Suprapubic skin (tissue), 4 donors: ENCODE measurements around the gene UGT1A6. TPM values are rescaled to one million over a fixed set of nuclear protein-coding genes. Genes with fewer than 3 reads are reported as not detected.
A peak's percentile ranks its signal among the peaks of the same experiment; 100 is the strongest.

ENCODE experiments used
- DNase-seq, 2 donors: peaks; one replicate each; pipeline ENCODE4 v3.0.0-alpha.2; 2019; ENCODE audit warnings: low spot score in 2 of 2
- H3K27ac ChIP-seq: fragments of 200-600 bp; sonication (generic); one replicate; pipeline ENCODE4 v1.5.1; 2019
- H3K27me3 ChIP-seq: fragments of 200-600 bp; sonication (generic); one replicate; pipeline ENCODE4 v1.5.1; 2019
- H3K36me3 ChIP-seq: fragments of 200-600 bp; sonication (generic); one replicate; pipeline ENCODE4 v1.5.1; 2019
- H3K4me1 ChIP-seq: fragments of 200-600 bp; sonication (generic); one replicate; pipeline ENCODE4 v1.5.1; 2019
- H3K4me3 ChIP-seq: fragments of 200-600 bp; sonication (generic); one replicate; pipeline ENCODE4 v1.5.1; 2019; ENCODE audit warnings: mild to moderate bottlenecking
- H3K9me3 ChIP-seq: fragments of 200-600 bp; sonication (generic); one replicate; pipeline ENCODE4 v1.5.1; 2019
- EP300 ChIP-seq: sonication (generic); formaldehyde crosslinking; IDR thresholded peaks from one replicate; pipeline ENCODE4 v1.6.1; 2017; ENCODE audit warnings: antibody characterized with exemption
- POLR2A ChIP-seq, 2 donors: fragments of 450-650 bp; IDR thresholded peaks; one replicate each; pipeline ENCODE4 v1.6.1; 2017; ENCODE audit warnings: antibody characterized with exemption in 2 of 2, mild to moderate bottlenecking in 2 of 2, moderate library complexity in 2 of 2
- POLR2AphosphoS5 ChIP-seq, 3 donors: sonication (generic); formaldehyde crosslinking; IDR thresholded peaks; one replicate each; pipeline ENCODE4 v1.6.1; 2017; ENCODE audit warnings: antibody characterized with exemption in 3 of 3
- WGBS: methylation state at CpG from one replicate; pipeline ENCODE4 v1.1.5; 2018; 5-methylcytosine and 5-hydroxymethylcytosine counted together
- total RNA-seq, 4 donors: library from RNA; depleted of rRNA; stranded (reverse); fragments of >200 nt; gene quantifications; one replicate each; pipeline ENCODE4 v1.1.0, GENCODE V29; 2016
- TF ChIP-seq, protein P1 (sequence below), 2 donors: fragments of 200-600 bp in 1 of 2; fragments of 450-650 bp in 1 of 2; sonication (generic) in 1 of 2; IDR thresholded peaks; one replicate each; pipeline ENCODE4 v1.5.1; 2016 to 2019; ENCODE audit warnings: antibody characterized with exemption in 2 of 2, mild to moderate bottlenecking in 1 of 2, moderate library complexity in 1 of 2

The UGT1A6 gene
- total RNA-seq, 4 donors from 2014 or later = 7.4 to 26.3 (median 19.5) TPM

- TF ChIP-seq, protein P1, sequence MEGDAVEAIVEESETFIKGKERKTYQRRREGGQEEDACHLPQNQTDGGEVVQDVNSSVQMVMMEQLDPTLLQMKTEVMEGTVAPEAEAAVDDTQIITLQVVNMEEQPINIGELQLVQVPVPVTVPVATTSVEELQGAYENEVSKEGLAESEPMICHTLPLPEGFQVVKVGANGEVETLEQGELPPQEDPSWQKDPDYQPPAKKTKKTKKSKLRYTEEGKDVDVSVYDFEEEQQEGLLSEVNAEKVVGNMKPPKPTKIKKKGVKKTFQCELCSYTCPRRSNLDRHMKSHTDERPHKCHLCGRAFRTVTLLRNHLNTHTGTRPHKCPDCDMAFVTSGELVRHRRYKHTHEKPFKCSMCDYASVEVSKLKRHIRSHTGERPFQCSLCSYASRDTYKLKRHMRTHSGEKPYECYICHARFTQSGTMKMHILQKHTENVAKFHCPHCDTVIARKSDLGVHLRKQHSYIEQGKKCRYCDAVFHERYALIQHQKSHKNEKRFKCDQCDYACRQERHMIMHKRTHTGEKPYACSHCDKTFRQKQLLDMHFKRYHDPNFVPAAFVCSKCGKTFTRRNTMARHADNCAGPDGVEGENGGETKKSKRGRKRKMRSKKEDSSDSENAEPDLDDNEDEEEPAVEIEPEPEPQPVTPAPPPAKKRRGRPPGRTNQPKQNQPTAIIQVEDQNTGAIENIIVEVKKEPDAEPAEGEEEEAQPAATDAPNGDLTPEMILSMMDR (IDR thresholded peaks at IDR 0.05) = no peak
- TF ChIP-seq POLR2AphosphoS5 (IDR thresholded peaks at IDR 0.05) = no peak
- TF ChIP-seq EP300 = no peak
- TF ChIP-seq POLR2A (IDR thresholded peaks at IDR 0.05) = no peak
- 61% methylated on average over 2 of the region's 2 CpGs for WGBS
- no peaks in the 10 kb centered on the region for H3K9me3 ChIP-seq
Measured at GRCh38 chr2:233803292-233803911, 110.7 kb downstream of the UGT1A6 start.

GRCh38 chr2:233803994-233804393, 111.3 kb downstream of the UGT1A6 start:
- Histone ChIP-seq H3K4me1 (no peaks in the 10 kb centered on the region), H3K27ac (no peak overlapping the region), H3K4me3 (no peak overlapping the region), H3K9me3 (no peaks in the 10 kb centered on the region), H3K36me3 (no peaks in the 10 kb centered on the region), H3K27me3 (peaks cover 16% of the 10 kb centered on the region)
- TF ChIP-seq EP300 (no peak), POLR2AphosphoS5 (IDR thresholded peaks at IDR 0.05) (no peak), POLR2A (IDR thresholded peaks at IDR 0.05) (no peak)
- TF ChIP-seq, protein P1 (IDR thresholded peaks at IDR 0.05) = no peak
- DNase-seq = peak in 1 of 2 donors; percentile 45
- WGBS = 60% methylated on average over 6 of the region's 8 CpGs

More at GRCh38 chr2:233803292-233803911, 110.7 kb downstream of the UGT1A6 start:
- Histone ChIP-seq H3K36me3 (no peaks in the 10 kb centered on the region), H3K27me3 (peaks cover 10% of the 10 kb centered on the region), H3K4me3 (no peak overlapping the region), H3K27ac (no peak overlapping the region), H3K4me1 (no peaks in the 10 kb centered on the region)
- peak in 1 of 2 donors; percentile 38 for DNase-seq

DNA sequence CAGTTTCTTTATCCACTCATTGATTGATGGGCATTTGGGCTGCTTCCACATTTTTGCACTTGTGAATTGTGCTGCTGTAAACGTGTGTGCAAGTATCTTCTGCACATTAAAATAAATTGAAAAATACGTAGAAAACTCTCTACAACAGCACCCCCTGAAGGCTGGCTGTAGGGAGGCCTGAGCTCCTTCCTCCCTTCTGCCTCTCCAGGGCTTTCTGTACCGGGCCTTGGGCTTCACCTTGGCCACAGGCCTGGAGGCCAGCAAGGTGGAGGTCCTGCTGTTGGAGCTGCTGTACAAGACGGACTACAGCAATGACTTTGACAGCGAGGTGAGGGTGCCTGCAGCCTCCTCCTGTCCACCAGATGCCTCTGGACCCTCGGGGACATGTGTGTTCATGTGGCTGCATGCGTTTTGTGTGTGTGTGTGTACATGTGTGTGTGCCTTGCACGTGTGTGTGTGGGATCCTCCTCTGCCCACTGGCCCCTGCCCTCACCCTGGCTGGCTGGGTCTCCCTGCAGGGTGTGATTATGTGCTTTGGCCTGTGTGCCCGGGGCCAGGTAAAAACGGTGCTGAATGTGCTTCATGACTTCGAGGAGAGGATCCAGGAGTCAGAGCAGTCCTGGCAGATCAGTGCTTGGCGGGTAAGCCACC, 114.7 kb downstream of the UGT1A6 start:
- 86% methylated on average over 4 of the region's 12 CpGs for WGBS
- H3K4me3 ChIP-seq = no peak overlapping the region
- H3K4me1 ChIP-seq = no peaks in the 10 kb centered on the region
- no peaks in the 10 kb centered on the region for H3K36me3 ChIP-seq
- no peak overlapping the region for H3K27ac ChIP-seq
- peak in 1 of 2 donors; percentile 34 for DNase-seq
- H3K9me3 ChIP-seq = no peaks in the 10 kb centered on the region
- TF ChIP-seq POLR2AphosphoS5 (IDR thresholded peaks at IDR 0.05) (no peak), POLR2A (IDR thresholded peaks at IDR 0.05) (no peak), EP300 (no peak)
- TF ChIP-seq, protein P1 (IDR thresholded peaks at IDR 0.05) = no peak
- H3K27me3 ChIP-seq = peaks cover 16% of the 10 kb centered on the region

DNA sequence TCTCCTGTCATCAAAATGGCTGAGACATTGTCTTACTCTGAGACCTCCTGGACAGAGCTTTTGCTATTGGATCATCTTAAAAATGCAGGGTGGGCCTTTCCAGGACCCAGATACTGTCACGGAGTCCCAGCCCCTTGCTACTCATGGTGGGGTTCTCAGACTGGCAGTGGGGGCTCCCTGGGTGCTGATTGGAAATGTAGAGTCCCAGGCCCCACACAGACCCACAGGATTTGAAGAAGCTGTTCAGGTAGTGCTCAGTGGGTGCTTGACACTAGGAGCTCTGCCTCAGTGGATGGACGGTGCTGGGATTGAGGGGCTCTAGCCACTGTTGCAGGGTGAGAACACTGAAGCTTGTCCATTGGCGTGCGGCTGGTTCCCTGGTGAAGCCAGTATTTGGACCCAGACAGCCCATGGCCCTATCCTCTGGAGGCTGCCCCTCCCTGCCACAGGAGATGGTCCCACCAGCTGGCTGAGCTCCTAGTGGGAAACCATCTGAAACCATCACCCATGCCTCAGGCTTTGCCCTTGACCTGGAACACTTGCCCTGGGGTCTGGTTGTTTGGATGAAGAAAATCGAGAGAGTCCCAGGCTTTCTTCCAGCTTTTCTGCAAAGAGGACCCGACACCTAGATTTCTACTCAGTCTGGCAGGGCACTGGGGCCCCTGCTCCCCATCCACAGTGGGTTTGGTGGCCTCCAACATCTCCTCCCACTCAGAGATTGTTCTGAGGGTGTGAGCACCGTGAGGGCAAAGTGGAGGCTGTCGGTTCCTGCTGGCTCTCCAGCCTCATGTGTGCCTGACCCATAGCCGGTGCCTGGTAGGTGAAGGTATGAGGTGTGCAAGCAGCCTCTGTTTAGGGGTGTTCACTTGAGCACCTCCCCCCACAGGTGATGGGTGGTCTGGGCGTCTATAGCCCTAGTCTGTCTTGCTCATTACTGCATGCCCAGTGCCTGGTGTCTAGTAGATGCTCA, 115.6 kb downstream of the UGT1A6 start:
- WGBS = 82% methylated on average over 7 of the region's 10 CpGs
- TF ChIP-seq POLR2A (IDR thresholded peaks at IDR 0.05) = no peak
- TF ChIP-seq POLR2AphosphoS5 (IDR thresholded peaks at IDR 0.05) = no peak
- H3K27me3 ChIP-seq = peaks cover 16% of the 10 kb centered on the region
- H3K27ac ChIP-seq = no peak overlapping the region
- H3K4me1 ChIP-seq = no peaks in the 10 kb centered on the region
- no peaks in the 10 kb centered on the region for H3K9me3 ChIP-seq
- peak in 1 of 2 donors; percentile 61 for DNase-seq
- H3K4me3 ChIP-seq = no peak overlapping the region
- no peaks in the 10 kb centered on the region for H3K36me3 ChIP-seq

DNA sequence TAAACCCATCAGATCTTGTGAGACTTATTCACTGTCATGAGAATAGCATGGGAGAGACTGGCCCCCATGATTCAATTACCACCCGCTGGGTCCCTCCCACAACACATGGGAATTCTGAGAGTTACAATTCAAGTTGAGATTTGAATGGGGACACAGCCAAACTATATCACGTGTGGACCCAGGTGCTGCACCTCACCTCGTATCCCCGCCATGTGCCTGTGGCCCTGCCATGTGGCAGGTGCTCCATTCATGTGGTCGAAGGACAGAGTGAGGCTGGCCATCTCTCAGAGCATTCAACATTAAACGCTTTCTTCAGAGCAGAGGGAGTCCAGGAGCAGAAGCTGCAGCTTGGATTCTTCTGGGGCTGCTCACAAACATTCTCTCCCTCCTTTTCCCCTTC, 117.7 kb downstream of the UGT1A6 start:
- Histone ChIP-seq H3K4me3 (no peak overlapping the region), H3K4me1 (no peaks in the 10 kb centered on the region), H3K27me3 (peaks cover 12% of the 10 kb centered on the region), H3K9me3 (no peaks in the 10 kb centered on the region), H3K36me3 (no peaks in the 10 kb centered on the region), H3K27ac (no peak overlapping the region)
- TF ChIP-seq POLR2AphosphoS5 (IDR thresholded peaks at IDR 0.05) (no peak), POLR2A (IDR thresholded peaks at IDR 0.05) (no peak), EP300 (no peak)
- TF ChIP-seq, protein P1 (IDR thresholded peaks at IDR 0.05) = no peak
- WGBS = 81% methylated on average over 6 of the region's 6 CpGs
- DNase-seq = peak in 1 of 2 donors; percentile 57
